ENCODE results near the gene LTA4H. TPM values are rescaled to one million over a fixed set of nuclear protein-coding genes. Genes with fewer than 3 reads are reported as not detected.

Gene LTA4H
- total RNA-seq = 10 to 100 TPM; 58.5 to 77.3 (median 69.1) TPM
- 10 to 100 TPM; 39.6 to 58.6 (median 41.4) TPM for polyA plus RNA-seq

DNA sequence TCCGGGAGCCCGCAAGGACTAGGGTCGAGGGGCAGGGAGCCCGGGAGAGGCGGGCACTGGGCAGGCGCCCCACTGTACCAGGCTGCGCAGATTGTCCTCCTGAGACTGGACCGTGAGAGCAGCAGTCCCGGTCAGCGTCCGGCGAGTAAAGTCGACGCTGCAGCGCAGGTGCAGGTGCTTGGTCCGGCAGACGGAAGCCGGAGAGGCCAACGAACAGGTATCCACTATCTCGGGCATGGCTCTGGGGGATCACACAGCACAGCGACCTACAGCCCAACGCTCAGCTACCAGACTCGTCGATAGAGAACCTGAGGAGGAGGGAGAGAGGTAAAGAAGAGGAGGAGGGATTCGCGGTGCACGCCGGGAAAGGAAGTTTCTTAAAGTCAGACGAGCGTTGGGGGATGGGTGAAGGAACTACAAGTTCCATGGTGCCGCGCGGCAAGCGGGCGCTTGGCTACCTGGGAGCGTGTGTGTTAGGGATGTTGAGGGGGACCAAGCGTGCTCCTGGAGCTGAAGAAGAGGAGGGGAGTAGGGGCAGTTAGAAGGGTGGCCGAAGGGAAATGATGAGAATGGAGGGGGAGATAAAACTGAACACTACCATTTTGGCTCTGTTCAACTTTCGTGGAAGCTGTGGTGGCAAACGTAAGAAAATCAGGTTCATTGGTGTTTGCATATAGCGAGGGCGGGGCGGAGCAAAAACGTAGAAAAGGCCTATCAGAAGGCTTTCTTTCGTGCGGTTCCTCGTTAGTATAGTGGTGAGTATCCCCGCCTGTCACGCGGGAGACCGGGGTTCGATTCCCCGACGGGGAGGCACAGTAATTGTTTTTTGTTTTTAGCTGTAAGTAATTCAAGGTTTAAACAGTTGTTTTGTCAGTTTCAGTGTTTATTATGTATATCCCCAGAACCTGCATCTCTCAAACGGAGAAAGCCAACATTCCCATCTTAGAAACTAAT lies at the start of gene LTA4H:
TSS of gene LTA4H (minus strand) at position 305 of the 954 bp plus-strand sequence. CDS start at position 237, 68 bp downstream.
- 0% methylated on average over 55 of the region's 55 CpGs for WGBS, 2 donors
- H3K9me3 ChIP-seq = no peaks in the 10 kb centered on the region
- peak within 1 kb of the TSS; percentile 68 to 95 (median 85) for H3K4me3 ChIP-seq
- peaks cover 3 to 25% (median 19%) of the 10 kb centered on the region in 4 donors for H3K4me1 ChIP-seq
- peak within 1 kb of the TSS; percentile 84 to 93 (median 88) for H3K27ac ChIP-seq
- DNase-seq = peak; percentile 99
- intact Hi-C loops (cut with DNase I) = loop anchor here (10.0 kb wide), 1 partner anchor 369 kb away; the partner anchor contains the start of gene CDK17
- no peaks in the 10 kb centered on the region for H3K27me3 ChIP-seq
- TF ChIP-seq, protein P1, sequence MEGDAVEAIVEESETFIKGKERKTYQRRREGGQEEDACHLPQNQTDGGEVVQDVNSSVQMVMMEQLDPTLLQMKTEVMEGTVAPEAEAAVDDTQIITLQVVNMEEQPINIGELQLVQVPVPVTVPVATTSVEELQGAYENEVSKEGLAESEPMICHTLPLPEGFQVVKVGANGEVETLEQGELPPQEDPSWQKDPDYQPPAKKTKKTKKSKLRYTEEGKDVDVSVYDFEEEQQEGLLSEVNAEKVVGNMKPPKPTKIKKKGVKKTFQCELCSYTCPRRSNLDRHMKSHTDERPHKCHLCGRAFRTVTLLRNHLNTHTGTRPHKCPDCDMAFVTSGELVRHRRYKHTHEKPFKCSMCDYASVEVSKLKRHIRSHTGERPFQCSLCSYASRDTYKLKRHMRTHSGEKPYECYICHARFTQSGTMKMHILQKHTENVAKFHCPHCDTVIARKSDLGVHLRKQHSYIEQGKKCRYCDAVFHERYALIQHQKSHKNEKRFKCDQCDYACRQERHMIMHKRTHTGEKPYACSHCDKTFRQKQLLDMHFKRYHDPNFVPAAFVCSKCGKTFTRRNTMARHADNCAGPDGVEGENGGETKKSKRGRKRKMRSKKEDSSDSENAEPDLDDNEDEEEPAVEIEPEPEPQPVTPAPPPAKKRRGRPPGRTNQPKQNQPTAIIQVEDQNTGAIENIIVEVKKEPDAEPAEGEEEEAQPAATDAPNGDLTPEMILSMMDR (IDR thresholded peaks at IDR 0.05) = no peak
- peak; percentile 84 to 94 (median 87) for TF ChIP-seq POLR2AphosphoS5 (IDR thresholded peaks at IDR 0.05)
- TF ChIP-seq POLR2A (IDR thresholded peaks at IDR 0.05) = peak; percentile 54 to 81
- no peak for TF ChIP-seq EP300 (IDR thresholded peaks at IDR 0.05)
- H3K36me3 ChIP-seq = no peaks in the 10 kb centered on the region

DNA sequence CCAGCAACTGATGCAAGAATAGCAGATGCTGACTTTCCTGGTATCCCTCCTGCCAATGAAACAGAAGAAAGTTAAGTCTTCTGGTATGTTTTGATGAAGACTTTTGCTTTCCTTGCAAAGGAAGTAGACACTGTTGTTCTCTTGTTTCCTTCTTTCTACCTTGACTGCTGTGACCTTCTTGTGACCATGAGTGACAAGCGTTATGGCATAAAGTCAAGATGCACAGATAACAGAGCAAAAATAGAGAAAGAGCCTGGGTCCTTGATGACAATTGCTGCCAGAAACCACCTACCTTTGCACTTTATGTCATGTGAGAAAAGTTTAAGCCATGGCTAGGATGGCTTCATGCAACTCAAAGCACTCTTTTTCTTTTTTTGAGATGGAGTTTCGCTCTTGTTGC lies 49.2 kb upstream of the LTA4H start:
- Histone ChIP-seq H3K9me3 (no peaks in the 10 kb centered on the region), H3K4me1 (no peaks in the 10 kb centered on the region), H3K27ac (no peak overlapping the region), H3K36me3 (no peaks in the 10 kb centered on the region), H3K27me3 (no peaks in the 10 kb centered on the region), H3K4me3 (no peak overlapping the region)
- intact Hi-C loops (cut with DNase I) = no loop called here
- TF ChIP-seq POLR2AphosphoS5 (IDR thresholded peaks at IDR 0.05) (no peak), POLR2A (IDR thresholded peaks at IDR 0.05) (no peak), EP300 (IDR thresholded peaks at IDR 0.05) (no peak)
- TF ChIP-seq, protein P1 (IDR thresholded peaks at IDR 0.05) = no peak
- DNase-seq = no peak
- WGBS, 2 donors = 92 to 95% methylated on average over 2 of the region's 2 CpGs

DNA sequence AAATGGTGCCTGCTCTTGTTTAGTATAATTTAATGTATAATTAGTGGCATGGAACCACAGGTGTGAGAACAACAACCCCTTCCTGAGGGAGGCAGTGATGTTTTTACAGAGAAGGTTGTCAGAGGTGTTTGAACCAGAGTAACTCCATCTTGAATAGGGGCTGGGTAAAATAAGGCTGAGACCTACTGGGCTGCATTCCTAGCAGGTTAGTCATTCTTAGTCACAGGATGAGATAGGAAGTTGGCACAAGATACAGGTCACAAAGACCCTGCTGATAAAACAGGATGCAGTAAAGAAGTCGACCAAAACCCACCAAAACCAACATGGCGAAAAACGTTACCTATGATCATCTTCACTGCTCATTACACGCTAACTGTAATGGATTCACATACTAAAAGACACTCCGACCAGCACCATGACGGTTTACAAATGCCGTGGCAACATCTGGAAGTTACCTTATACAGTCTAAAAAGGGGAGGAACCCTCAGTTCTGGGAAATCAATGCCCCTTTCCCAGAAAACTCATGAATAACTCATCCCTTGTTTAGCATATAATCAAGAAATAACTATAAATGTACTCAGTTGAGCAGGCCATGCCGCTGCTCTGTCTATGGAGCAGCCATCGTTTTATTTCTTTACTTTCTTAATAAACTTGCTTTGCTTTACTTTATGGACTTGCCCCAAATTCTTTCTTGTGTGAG lies 47.8 kb upstream of the LTA4H start:
- WGBS, 2 donors = 93 to 95% methylated on average over 9 of the region's 9 CpGs
- H3K36me3 ChIP-seq = no peaks in the 10 kb centered on the region
- H3K4me3 ChIP-seq = no peak overlapping the region
- TF ChIP-seq POLR2A (IDR thresholded peaks at IDR 0.05) (no peak), POLR2AphosphoS5 (IDR thresholded peaks at IDR 0.05) (no peak), EP300 (IDR thresholded peaks at IDR 0.05) (no peak)
- TF ChIP-seq, protein P1 (IDR thresholded peaks at IDR 0.05) = no peak
- intact Hi-C loops (cut with DNase I) = no loop called here
- H3K9me3 ChIP-seq = no peaks in the 10 kb centered on the region
- H3K27ac ChIP-seq = no peak overlapping the region
- no peak for DNase-seq
- peaks cover 0 to 13% (median 9%) of the 10 kb centered on the region in 4 donors for H3K4me1 ChIP-seq
- no peaks in the 10 kb centered on the region for H3K27me3 ChIP-seq

DNA sequence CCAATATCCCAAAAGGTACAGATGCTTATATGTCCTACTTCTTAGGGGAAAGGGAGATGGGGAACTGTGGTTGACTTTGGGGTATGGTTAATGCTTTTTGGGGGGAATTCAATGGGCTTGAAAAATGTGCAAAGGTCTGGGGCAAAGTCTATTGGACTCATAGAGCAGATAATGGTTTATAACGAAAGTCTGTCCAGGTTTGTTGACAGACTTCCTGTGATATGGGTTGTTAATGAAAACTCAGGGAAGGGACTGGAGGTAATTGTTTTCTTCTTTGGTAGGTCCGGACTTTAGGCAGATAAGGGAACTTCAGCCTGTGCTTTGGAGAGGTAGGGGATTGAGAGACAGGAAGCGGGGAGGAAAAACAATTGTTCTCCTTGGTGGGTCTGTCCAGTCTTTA lies 46.2 kb upstream of the LTA4H start:
- H3K4me3 ChIP-seq = no peak overlapping the region
- 63 to 81% methylated on average over 3 of the region's 3 CpGs for WGBS, 2 donors
- H3K27me3 ChIP-seq = no peaks in the 10 kb centered on the region
- H3K36me3 ChIP-seq = no peaks in the 10 kb centered on the region
- H3K4me1 ChIP-seq = peaks cover 0 to 16% (median 12%) of the 10 kb centered on the region in 4 donors
- no peaks in the 10 kb centered on the region for H3K9me3 ChIP-seq
- TF ChIP-seq POLR2A (IDR thresholded peaks at IDR 0.05) (no peak), EP300 (IDR thresholded peaks at IDR 0.05) (no peak), POLR2AphosphoS5 (IDR thresholded peaks at IDR 0.05) (no peak)
- TF ChIP-seq, protein P1 (IDR thresholded peaks at IDR 0.05) = no peak
- intact Hi-C loops (cut with DNase I) = no loop called here
- no peak overlapping the region for H3K27ac ChIP-seq
- DNase-seq = no peak
